NCI-H510A (cell line): ENCODE data around the gene PRDM12.
A peak's percentile ranks its signal among the peaks of the same experiment; 100 is the strongest.

ENCODE experiments used
- DNase-seq: peaks from one replicate; lab custom pipeline; 2025; lab: John Stamatoyannopoulos, UW

The PRDM12 gene

GRCh38 chr9:130689937-130690700, 25.7 kb downstream of the PRDM12 start:
- peak; percentile 79 for DNase-seq

- DNase-seq = no peak
Observed at GRCh38 chr9:130692321-130692720, 27.9 kb downstream of the PRDM12 start.

- DNase-seq = no peak
Observed at GRCh38 chr9:130693101-130693425, 28.7 kb downstream of the PRDM12 start.

- peak; percentile 91 for DNase-seq
Observed at GRCh38 chr9:130693426-130694191, 29.2 kb downstream of the PRDM12 start, which contains the start of gene EXOSC2. Gene EXOSC2, plus strand, starts transcription at chr9:130693780. Its CDS starts 12 bp downstream, at chr9:130693792.

- no peak for DNase-seq
Observed at GRCh38 chr9:130694205-130694604, 29.8 kb downstream of the PRDM12 start.

- no peak for DNase-seq
Observed at GRCh38 chr9:130696139-130696650, 31.8 kb downstream of the PRDM12 start.

GRCh38 chr9:130696996-130697395, 32.6 kb downstream of the PRDM12 start:
- DNase-seq = no peak

GRCh38 chr9:130698514-130698913, 34.1 kb downstream of the PRDM12 start:
- no peak for DNase-seq

GRCh38 chr9:130699047-130699446, 34.7 kb downstream of the PRDM12 start:
- no peak for DNase-seq

- peak; percentile 51 for DNase-seq
Observed at GRCh38 chr9:130701059-130702022, 36.9 kb downstream of the PRDM12 start.

- no peak for DNase-seq
Observed at GRCh38 chr9:130703501-130703900, 39.1 kb downstream of the PRDM12 start.

- no peak for DNase-seq
Observed at GRCh38 chr9:130707225-130707976, 43.0 kb downstream of the PRDM12 start.

- DNase-seq = no peak
Observed at GRCh38 chr9:130710822-130711352, 46.5 kb downstream of the PRDM12 start.

- DNase-seq = no peak
Observed at GRCh38 chr9:130711469-130711868, 47.1 kb downstream of the PRDM12 start.

GRCh38 chr9:130712564-130713285, 48.3 kb downstream of the PRDM12 start:
- peak; percentile 96 for DNase-seq

GRCh38 chr9:130713286-130713960, 49.0 kb downstream of the PRDM12 start:
- DNase-seq = no peak

GRCh38 chr9:130714586-130715110, 50.3 kb downstream of the PRDM12 start:
- no peak for DNase-seq

- no peak for DNase-seq
Observed at GRCh38 chr9:130715270-130715669, 50.9 kb downstream of the PRDM12 start.

- DNase-seq = no peak
Observed at GRCh38 chr9:130718562-130718961, 54.2 kb downstream of the PRDM12 start.
